A549 (cell line): ENCODE measurements around the gene R3HDM2. TPM values are rescaled to one million over a fixed set of nuclear protein-coding genes. Genes with fewer than 3 reads are reported as not detected.
A peak's percentile ranks its signal among the peaks of the same experiment; 100 is the strongest.
"Not testable (repeated sequence)": the region's sequence is repeated elsewhere in the genome, so short reads cannot be mapped to it uniquely, and the experiment has no call there.

Experiments used
- ATAC-seq, 2 experiments: fragments of 200-7000 bp in 1 of 2; fragments of >200 bp in 1 of 2; cut with Nextera tagmentation in 1 of 2; cut with Tn5 transposase in 1 of 2; 3 replicates each; pipeline versions ENCODE4 v1.8.0 to v1.9.1; 2018 to 2020; ENCODE audit warnings: mild to moderate bottlenecking in 1 of 2, moderate library complexity in 1 of 2
- CTCF ChIA-PET: fragments of 300-600 bp; sonication (Branson Sonifier 250); formaldehyde crosslinking; extraction: SDS; loops from one replicate; lab custom pipeline; 2021; ENCODE audit warnings: antibody characterized with exemption, inconsistent platforms; lab: Yijun Ruan, JAX
- POLR2A ChIA-PET: fragments of 350-600 bp; formaldehyde crosslinking; extraction: SDS; loops from one replicate; lab custom pipeline; 2021; ENCODE audit warnings: antibody characterized with exemption, inconsistent platforms; lab: Yijun Ruan, JAX
- DNase-seq, 2 experiments: peaks; one replicate each; pipeline versions ENCODE4 v3.0.0 to v3.0.0-alpha.2; 2011 to 2016; ENCODE audit warnings: low read depth in 1 of 2, low spot score in 1 of 2
- FAIRE-seq: peaks from 2 replicates; lab custom pipeline; 2011; peaks lifted over from hg19 to GRCh38; lab: Jason Lieb, UNC
- H3K27ac ChIP-seq, 2 experiments: fragments of >200 bp; sonication (Bioruptor Twin); formaldehyde crosslinking; 3 replicates each; pipeline ENCODE4 v1.5.1; 2016 to 2017
- H3K4me1 ChIP-seq: fragments of >200 bp; sonication (Bioruptor Twin); formaldehyde crosslinking; 3 replicates; pipeline ENCODE4 v1.6.1; 2016
- H3K4me2 ChIP-seq: fragments of >200 bp; sonication (Bioruptor Twin); formaldehyde crosslinking; 3 replicates; pipeline ENCODE4 v1.6.1; 2016
- H3K4me3 ChIP-seq: fragments of >200 bp; sonication (Bioruptor Twin); formaldehyde crosslinking; 3 replicates; pipeline ENCODE4 v1.5.1; 2016
- H3K9me3 ChIP-seq: fragments of >200 bp; sonication (Bioruptor Twin); formaldehyde crosslinking; 3 replicates; pipeline ENCODE4 v1.6.1; 2016
- CBX8 ChIP-seq: fragments of 200-600 bp; sonication (generic); IDR thresholded peaks from 2 replicates; pipeline ENCODE4 v1.6.1; 2016
- EP300 ChIP-seq, 2 experiments: fragments of >200 bp; sonication (Bioruptor Twin); formaldehyde crosslinking; IDR thresholded peaks; 2 replicates in 1 of 2; 3 replicates in 1 of 2; pipeline ENCODE4 v1.6.1; 2016 to 2017
- ESRRA ChIP-seq: fragments of 150-350 bp; IDR thresholded peaks from 2 replicates; pipeline ENCODE4 v1.6.1; 2014; ENCODE audit warnings: mild to moderate bottlenecking, low read length, borderline replicate concordance
- FOSL2 ChIP-seq, 2 experiments: fragments of 450-650 bp in 1 of 2; fragments of >200 bp in 1 of 2; sonication (Bioruptor Twin) in 1 of 2; formaldehyde crosslinking; IDR thresholded peaks; 2 replicates each; pipeline versions ENCODE4 v1.5.0 to v1.6.1; 2016 to 2020; ENCODE audit warnings: mild to moderate bottlenecking in 1 of 2, moderate library complexity in 1 of 2
- HDAC2 ChIP-seq: fragments of 200-600 bp; sonication (generic); IDR thresholded peaks from 2 replicates; pipeline ENCODE4 v1.6.1; 2016
- HMGXB4 ChIP-seq: fragments of 250-450 bp; sonication (Bioruptor Pico); IDR thresholded peaks from 2 replicates; pipeline ENCODE4 v1.5.0; 2021; ENCODE audit warnings: mild to moderate bottlenecking, moderate library complexity, borderline replicate concordance
- JUNB ChIP-seq: fragments of >200 bp; sonication (Bioruptor Twin); formaldehyde crosslinking; IDR thresholded peaks from 2 replicates; pipeline ENCODE4 v1.6.1; 2016
- KDM5A ChIP-seq: fragments of 200-600 bp; sonication (generic); IDR thresholded peaks from 2 replicates; pipeline ENCODE4 v1.6.1; 2016; ENCODE audit warnings: antibody characterized with exemption, mild to moderate bottlenecking
- MAFK ChIP-seq: fragments of 450-650 bp; IDR thresholded peaks from 2 replicates; pipeline ENCODE4 v1.6.1; 2014; ENCODE audit not compliant: partially characterized antibody
- MAZ ChIP-seq: fragments of 150-350 bp; IDR thresholded peaks from 2 replicates; pipeline ENCODE4 v1.6.1; 2014; ENCODE audit warnings: antibody characterized with exemption, low read depth, low read length, borderline replicate concordance
- MYC ChIP-seq: IDR thresholded peaks from 2 replicates; pipeline ENCODE4 v1.6.1; 2012; ENCODE audit warnings: mild to moderate bottlenecking, inconsistent platforms, low read length, improper control_type of control experiment, borderline replicate concordance
- NFE2L2 ChIP-seq: fragments of 150-350 bp; conservative IDR thresholded peaks from 2 replicates; pipeline ENCODE4 v1.6.1; 2014; ENCODE audit warnings: low read length
- NPAS2 ChIP-seq: fragments of 250-450 bp; sonication (Bioruptor Pico); IDR thresholded peaks from 2 replicates; pipeline ENCODE4 v1.8.0; 2022; ENCODE audit warnings: mild to moderate bottlenecking, moderate library complexity, borderline replicate concordance
- POLR2A ChIP-seq: IDR thresholded peaks from 2 replicates; pipeline ENCODE4 v1.6.1; 2012; ENCODE audit warnings: mild to moderate bottlenecking, low read length
- POLR2AphosphoS2 ChIP-seq: conservative IDR thresholded peaks from 2 replicates; pipeline ENCODE4 v1.6.1; 2012; ENCODE audit warnings: low read length, improper control_type of control experiment, inconsistent platforms
- RFX5 ChIP-seq: fragments of 450-650 bp; IDR thresholded peaks from 2 replicates; pipeline ENCODE4 v1.7.1; 2014; ENCODE audit warnings: antibody characterized with exemption, mild to moderate bottlenecking, moderate library complexity
- SMC3 ChIP-seq: fragments of >200 bp; sonication (Bioruptor Twin); formaldehyde crosslinking; IDR thresholded peaks from 3 replicates; pipeline ENCODE4 v1.6.1; 2018; ENCODE audit warnings: inconsistent platforms
- TFCP2L1 ChIP-seq: fragments of 250-450 bp; sonication (Bioruptor Pico); IDR thresholded peaks from 2 replicates; pipeline ENCODE4 v1.5.0; 2021; ENCODE audit warnings: mild to moderate bottlenecking
- ZNF302 ChIP-seq: fragments of 250-450 bp; sonication (Bioruptor Pico); IDR thresholded peaks from 2 replicates; pipeline ENCODE4 v1.9.0; 2021; ENCODE audit warnings: inconsistent platforms, mild to moderate bottlenecking, moderate library complexity
- ZSCAN20 ChIP-seq: fragments of 250-450 bp; sonication (Bioruptor Pico); IDR thresholded peaks from 2 replicates; pipeline ENCODE4 v1.8.0; 2022; ENCODE audit warnings: mild to moderate bottlenecking, moderate library complexity
- WGBS: methylation state at CpG from one replicate; pipeline ENCODE4 v1.1.6; 2017; ENCODE audit errors: missing lambda C conversion rate; 5-methylcytosine and 5-hydroxymethylcytosine counted together
- polyA plus RNA-seq, 4 experiments: library from polyadenylated mRNA; depleted of rRNA in 3 of 4; stranded (reverse); fragments of >200 nt; fragmentation: RNase III in 1 of 4; extraction: RNeasy Plus Mini Kit Qiagen cat#74134 plus additional on column Dnase treatment in 1 of 4; gene quantifications; 2 replicates in 3 of 4; 3 replicates in 1 of 4; pipeline ENCODE4 v1.2.3, GENCODE V29; 2011 to 2017

Gene R3HDM2
- polyA plus RNA-seq, 2 of the 4 experiments (the other 2 are of a cell fraction): 14.0 to 30.6 TPM

GRCh38 chr12:57319678-57320469 lies 111.0 kb downstream of the R3HDM2 start:
- TF ChIP-seq HDAC2: no peak
- no peak for TF ChIP-seq RFX5
- TF ChIP-seq ZNF302: no peak
- TF ChIP-seq EP300 (IDR thresholded peaks at IDR 0.05): no peak
- no peak for TF ChIP-seq POLR2AphosphoS2
- TF ChIP-seq MAZ: no peak
- no peak for TF ChIP-seq NPAS2 (CRISPR knock-in tag)
- no peak for TF ChIP-seq FOSL2 (IDR thresholded peaks at IDR 0.05)
- TF ChIP-seq FOSL2 (CRISPR knock-in tag; IDR thresholded peaks at IDR 0.05): no peak
- TF ChIP-seq NFE2L2: no peak
- no peak for TF ChIP-seq SMC3
- no peak for TF ChIP-seq ESRRA
- TF ChIP-seq POLR2A: no peak
- H3K4me2 ChIP-seq: 0 out of 3 replicates have a peak overlapping the region, but pooled peaks have one; percentile 13

GRCh38 chr12:57315681-57316080 lies 115.2 kb downstream of the R3HDM2 start:
- Histone ChIP-seq H3K4me3 (no peak overlapping the region), H3K4me2 (no peak overlapping the region), H3K27ac (no peak overlapping the region), H3K9me3 (no peaks in the 10 kb centered on the region), H3K4me1 (peaks cover 11% of the 10 kb centered on the region)
- FAIRE-seq (no peak), DNase-seq (no peak), ATAC-seq (no peak)
- ChIA-PET POLR2A (no interaction called here), CTCF (interaction anchor here (0.8 to 19.0 kb wide), 3 partner anchors 15 to 143 kb away, joined by 3 to 459 read pairs (median 3); partner anchors contain the start of gene INHBE)
- TF ChIP-seq MYC (no peak), HMGXB4 (CRISPR knock-in tag) (no peak), KDM5A (no peak), CBX8 (no peak)
- 95% methylated on average over 7 of the region's 7 CpGs for WGBS

More at GRCh38 chr12:57319678-57320469, 111.0 kb downstream of the R3HDM2 start:
- no peaks in the 10 kb centered on the region for H3K9me3 ChIP-seq
- ATAC-seq: 0 out of 6 replicates have a peak, but pooled peaks of 1 of the 2 experiments have one; percentile 25
- H3K4me1 ChIP-seq: peaks cover 10% of the 10 kb centered on the region
- no peak overlapping the region for H3K4me3 ChIP-seq
- 0 out of 6 replicates have a peak overlapping the region, but pooled peaks of 1 of the 2 experiments have one; percentile 5 for H3K27ac ChIP-seq
- FAIRE-seq: no peak
- 90% methylated on average over 11 of the region's 11 CpGs for WGBS
- ChIA-PET CTCF (interaction anchor here (0.7 to 5.3 kb wide), 9 partner anchors 11 to 139 kb away, joined by 3 to 37 read pairs (median 4); partner anchors contain the start of genes GLI1 and INHBC), POLR2A (interaction anchor here (0.6 to 1.3 kb wide), 2 partner anchors 22 to 39 kb away, joined by 3 to 4 read pairs; no protein-coding TSS in a partner anchor)
- DNase-seq: no peak

- H3K4me2 ChIP-seq, ATAC-seq, DNase-seq, H3K27ac ChIP-seq, H3K9me3 ChIP-seq, FAIRE-seq, POLR2A ChIA-PET, H3K4me3 ChIP-seq: not testable (repeated sequence)
- WGBS: 78% methylated on average over 5 of the region's 5 CpGs
- H3K4me1 ChIP-seq: peaks cover 30% of the 10 kb centered on the region
- CTCF ChIA-PET: interaction anchor here (0.6 to 19.0 kb wide), 4 partner anchors 25 to 431 kb away, joined by 3 to 459 read pairs (median 7); partner anchors contain the start of genes GLI1 and INHBE
Measured at GRCh38 chr12:57312287-57312686, 118.6 kb downstream of the R3HDM2 start.

- H3K4me3 ChIP-seq: no peak overlapping the region
- WGBS: under 1% methylated on average over 2 of the region's 2 CpGs
- POLR2A ChIA-PET: no interaction called here
Measured at GRCh38 chr12:57309420-57309819, 121.4 kb downstream of the R3HDM2 start.

More at GRCh38 chr12:57309420-57309819, 121.4 kb downstream of the R3HDM2 start:
- peaks cover 30% of the 10 kb centered on the region for H3K4me1 ChIP-seq
- no peak for TF ChIP-seq FOSL2 (IDR thresholded peaks at IDR 0.05)
- peak; percentile 73 for TF ChIP-seq FOSL2 (CRISPR knock-in tag; IDR thresholded peaks at IDR 0.05)
- peak; percentile 73 for TF ChIP-seq MAFK
- TF ChIP-seq ZSCAN20: no peak
- no peak for TF ChIP-seq TFCP2L1 (CRISPR knock-in tag)
- TF ChIP-seq JUNB: 0 out of 2 replicates have a peak, but pooled peaks have one; percentile 6
- TF ChIP-seq, all 56 proteins: peak for 3
- CTCF ChIA-PET: interaction anchor here (0.7 to 19.0 kb wide), 12 partner anchors 9 to 153 kb away, joined by 3 to 459 read pairs (median 3); partner anchors contain the start of genes GLI1 and INHBE
- Histone ChIP-seq H3K4me2 (peak overlapping the region; percentile 31), H3K9me3 (no peaks in the 10 kb centered on the region), H3K27ac (peak overlapping the region; percentile 58 to 76)
- DNase-seq (peak in 1 of 2 experiments; percentile 43), FAIRE-seq (no peak), ATAC-seq (peak; percentile 26 to 61; a peak in 4 of 6 replicates)
